HepG2 (cell line): ENCODE results near the gene NDUFB11. TPM values are rescaled to one million over a fixed set of nuclear protein-coding genes. Genes with fewer than 3 reads are reported as not detected.

Source experiments
- MAFF ChIP-seq: IDR thresholded peaks from 2 replicates; pipeline ENCODE4 v1.6.1; 2011; ENCODE audit warnings: low read depth, low read length, improper control_type of control experiment
- RBAK ChIP-seq: sonication (generic); formaldehyde crosslinking; IDR thresholded peaks from 2 replicates; pipeline ENCODE4 v1.5.1; 2020; ENCODE audit warnings: mild to moderate bottlenecking, missing genetic modification reagents
- ZNF709 ChIP-seq: sonication (generic); formaldehyde crosslinking; IDR thresholded peaks from 2 replicates; pipeline ENCODE4 v1.5.0; 2020; ENCODE audit warnings: mild to moderate bottlenecking, missing genetic modification reagents
- polyA plus RNA-seq, 8 experiments: library from polyadenylated mRNA; depleted of rRNA in 3 of 8; stranded (reverse) in 7 of 8; unstranded in 1 of 8; fragments of >200 nt; fragmentation: Illumina TruSeq in 4 of 8; extraction: Trizol in 4 of 8; gene quantifications; 2 replicates each; pipeline versions ENCODE4 v1.2.1 to v1.2.3, GENCODE V29; 2011 to 2016; ENCODE audit warnings: low read depth in 4 of 8, missing spikeins in 1 of 8, mixed read lengths in 1 of 8; ENCODE audit not compliant: insufficient read depth in 1 of 8
- total RNA-seq, 5 experiments: library from RNA; depleted of rRNA; stranded (reverse); fragments of >200 nt; fragmentation: Illumina TruSeq; extraction: Trizol; gene quantifications; 2 replicates each; pipeline ENCODE4 v1.2.3, GENCODE V29; 2016; ENCODE audit warnings: low read depth in 1 of 5
- TF ChIP-seq, protein P1 (sequence below): sonication (generic); formaldehyde crosslinking; IDR thresholded peaks from 2 replicates; pipeline ENCODE4 v1.8.0; 2022; ENCODE audit warnings: mild to moderate bottlenecking, missing genetic modification reagents, borderline replicate concordance
- TF ChIP-seq, protein P2 (sequence below): sonication (generic); formaldehyde crosslinking; IDR thresholded peaks from 2 replicates; pipeline ENCODE4 v1.4.0; 2020; ENCODE audit warnings: missing genetic modification reagents

The NDUFB11 gene
- total and polyA plus RNA-seq, 2 of the 13 experiments (the other 11 are each of a cell fraction or from before 2014, with no cell fraction given), result 46.6 to 100 TPM

DNA sequence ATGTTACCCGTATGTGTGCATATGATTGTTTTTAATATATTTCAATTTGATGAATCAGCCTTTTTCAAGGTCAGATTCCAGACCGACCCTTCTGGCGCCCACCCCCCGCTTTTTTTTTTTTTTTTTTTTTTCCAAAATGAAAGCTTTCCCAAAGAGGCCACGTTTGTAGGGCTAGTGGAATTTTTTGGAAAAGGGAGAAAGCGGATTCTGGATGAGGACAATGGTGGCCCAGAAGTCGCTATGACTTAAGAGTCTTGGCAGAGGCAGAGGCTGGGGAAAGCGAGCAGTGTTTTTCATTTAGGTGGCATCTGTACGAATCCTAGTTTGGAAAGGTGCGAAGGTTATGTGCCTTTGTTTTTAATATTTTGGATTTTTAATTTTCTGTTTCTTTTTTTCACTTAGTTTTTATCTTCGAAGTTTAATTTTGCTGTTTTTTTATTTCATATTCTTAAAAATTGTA is 14.6 kb downstream of the NDUFB11 start (continued):
- 0 out of 2 replicates have a peak, but pooled peaks have one; percentile 38 for TF ChIP-seq MAFF
- TF ChIP-seq ZNF709 (CRISPR knock-in tag), result no peak
- TF ChIP-seq, protein P1, sequence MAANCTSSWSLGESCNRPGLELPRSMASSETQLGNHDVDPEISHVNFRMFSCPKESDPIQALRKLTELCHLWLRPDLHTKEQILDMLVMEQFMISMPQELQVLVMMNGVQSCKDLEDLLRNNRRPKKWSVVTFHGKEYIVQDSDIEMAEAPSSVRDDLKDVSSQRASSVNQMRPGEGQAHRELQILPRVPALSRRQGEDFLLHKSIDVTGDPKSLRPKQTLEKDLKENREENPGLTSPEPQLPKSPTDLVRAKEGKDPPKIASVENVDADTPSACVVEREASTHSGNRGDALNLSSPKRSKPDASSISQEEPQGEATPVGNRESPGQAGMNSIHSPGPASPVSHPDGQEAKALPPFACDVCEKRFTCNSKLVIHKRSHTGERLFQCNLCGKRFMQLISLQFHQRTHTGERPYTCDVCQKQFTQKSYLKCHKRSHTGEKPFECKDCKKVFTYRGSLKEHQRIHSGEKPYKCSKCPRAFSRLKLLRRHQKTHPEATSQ, result no peak
- TF ChIP-seq, protein P2, sequence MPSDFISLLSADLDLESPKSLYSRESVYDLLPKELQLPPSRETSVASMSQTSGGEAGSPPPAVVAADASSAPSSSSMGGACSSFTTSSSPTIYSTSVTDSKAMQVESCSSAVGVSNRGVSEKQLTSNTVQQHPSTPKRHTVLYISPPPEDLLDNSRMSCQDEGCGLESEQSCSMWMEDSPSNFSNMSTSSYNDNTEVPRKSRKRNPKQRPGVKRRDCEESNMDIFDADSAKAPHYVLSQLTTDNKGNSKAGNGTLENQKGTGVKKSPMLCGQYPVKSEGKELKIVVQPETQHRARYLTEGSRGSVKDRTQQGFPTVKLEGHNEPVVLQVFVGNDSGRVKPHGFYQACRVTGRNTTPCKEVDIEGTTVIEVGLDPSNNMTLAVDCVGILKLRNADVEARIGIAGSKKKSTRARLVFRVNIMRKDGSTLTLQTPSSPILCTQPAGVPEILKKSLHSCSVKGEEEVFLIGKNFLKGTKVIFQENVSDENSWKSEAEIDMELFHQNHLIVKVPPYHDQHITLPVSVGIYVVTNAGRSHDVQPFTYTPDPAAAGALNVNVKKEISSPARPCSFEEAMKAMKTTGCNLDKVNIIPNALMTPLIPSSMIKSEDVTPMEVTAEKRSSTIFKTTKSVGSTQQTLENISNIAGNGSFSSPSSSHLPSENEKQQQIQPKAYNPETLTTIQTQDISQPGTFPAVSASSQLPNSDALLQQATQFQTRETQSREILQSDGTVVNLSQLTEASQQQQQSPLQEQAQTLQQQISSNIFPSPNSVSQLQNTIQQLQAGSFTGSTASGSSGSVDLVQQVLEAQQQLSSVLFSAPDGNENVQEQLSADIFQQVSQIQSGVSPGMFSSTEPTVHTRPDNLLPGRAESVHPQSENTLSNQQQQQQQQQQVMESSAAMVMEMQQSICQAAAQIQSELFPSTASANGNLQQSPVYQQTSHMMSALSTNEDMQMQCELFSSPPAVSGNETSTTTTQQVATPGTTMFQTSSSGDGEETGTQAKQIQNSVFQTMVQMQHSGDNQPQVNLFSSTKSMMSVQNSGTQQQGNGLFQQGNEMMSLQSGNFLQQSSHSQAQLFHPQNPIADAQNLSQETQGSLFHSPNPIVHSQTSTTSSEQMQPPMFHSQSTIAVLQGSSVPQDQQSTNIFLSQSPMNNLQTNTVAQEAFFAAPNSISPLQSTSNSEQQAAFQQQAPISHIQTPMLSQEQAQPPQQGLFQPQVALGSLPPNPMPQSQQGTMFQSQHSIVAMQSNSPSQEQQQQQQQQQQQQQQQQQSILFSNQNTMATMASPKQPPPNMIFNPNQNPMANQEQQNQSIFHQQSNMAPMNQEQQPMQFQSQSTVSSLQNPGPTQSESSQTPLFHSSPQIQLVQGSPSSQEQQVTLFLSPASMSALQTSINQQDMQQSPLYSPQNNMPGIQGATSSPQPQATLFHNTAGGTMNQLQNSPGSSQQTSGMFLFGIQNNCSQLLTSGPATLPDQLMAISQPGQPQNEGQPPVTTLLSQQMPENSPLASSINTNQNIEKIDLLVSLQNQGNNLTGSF, result no peak
- no peak for TF ChIP-seq RBAK
